HG02981 (cell line): ENCODE results near the gene NKX1-2.

Experiments used
- ATAC-seq: cut with Tn5 transposase; IDR thresholded peaks from one replicate; pipeline ENCODE4 v1.9.1; 2021; ENCODE audit warnings: mild to moderate bottlenecking, moderate library complexity; ENCODE audit not compliant: unreplicated experiment

The NKX1-2 gene

DNA sequence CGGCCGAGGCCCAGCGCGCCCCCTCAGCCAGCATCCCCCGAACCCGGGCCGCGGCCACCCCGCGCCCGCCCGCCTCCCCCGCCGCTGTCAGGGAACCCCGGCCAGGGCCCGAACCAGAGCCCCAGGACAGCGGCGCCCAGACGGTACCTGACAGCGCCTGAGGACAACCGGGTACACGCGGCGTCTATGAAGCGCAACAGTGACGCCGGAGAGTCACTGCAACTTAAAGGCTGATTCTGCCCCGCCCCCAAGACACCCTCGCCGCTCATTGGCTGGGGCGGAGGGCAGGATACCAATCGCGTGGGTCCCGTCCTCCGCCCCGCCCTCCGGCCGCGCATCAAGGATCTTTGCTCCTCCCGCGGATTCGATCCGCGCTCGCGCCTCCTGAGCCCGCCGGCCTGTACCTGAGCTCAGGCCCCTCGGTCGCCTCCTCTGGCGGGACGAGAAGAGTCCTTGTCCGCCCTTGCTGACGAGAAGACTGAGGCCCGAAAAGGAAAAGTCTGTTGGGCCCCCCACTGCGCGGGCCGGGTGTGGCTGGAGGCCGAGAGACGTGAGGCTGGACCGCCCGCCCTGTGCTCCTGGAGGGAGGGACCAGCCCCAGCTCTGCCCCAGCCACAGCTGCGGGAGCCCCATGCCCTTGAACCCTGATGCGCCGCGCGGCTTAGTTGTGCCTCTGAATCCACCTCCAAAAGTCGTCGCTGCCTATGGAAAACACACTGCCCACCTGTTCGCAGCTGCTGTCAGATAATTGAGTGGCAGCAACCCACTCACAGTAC lies 30.9 kb downstream of the NKX1-2 start, which contains the start of gene OAT:
Gene OAT, minus strand, starts transcription at position 198 of the 776 bp plus-strand sequence. CDS start 6,752 bp downstream, outside the sequence.
- peak; percentile 94 for ATAC-seq

DNA sequence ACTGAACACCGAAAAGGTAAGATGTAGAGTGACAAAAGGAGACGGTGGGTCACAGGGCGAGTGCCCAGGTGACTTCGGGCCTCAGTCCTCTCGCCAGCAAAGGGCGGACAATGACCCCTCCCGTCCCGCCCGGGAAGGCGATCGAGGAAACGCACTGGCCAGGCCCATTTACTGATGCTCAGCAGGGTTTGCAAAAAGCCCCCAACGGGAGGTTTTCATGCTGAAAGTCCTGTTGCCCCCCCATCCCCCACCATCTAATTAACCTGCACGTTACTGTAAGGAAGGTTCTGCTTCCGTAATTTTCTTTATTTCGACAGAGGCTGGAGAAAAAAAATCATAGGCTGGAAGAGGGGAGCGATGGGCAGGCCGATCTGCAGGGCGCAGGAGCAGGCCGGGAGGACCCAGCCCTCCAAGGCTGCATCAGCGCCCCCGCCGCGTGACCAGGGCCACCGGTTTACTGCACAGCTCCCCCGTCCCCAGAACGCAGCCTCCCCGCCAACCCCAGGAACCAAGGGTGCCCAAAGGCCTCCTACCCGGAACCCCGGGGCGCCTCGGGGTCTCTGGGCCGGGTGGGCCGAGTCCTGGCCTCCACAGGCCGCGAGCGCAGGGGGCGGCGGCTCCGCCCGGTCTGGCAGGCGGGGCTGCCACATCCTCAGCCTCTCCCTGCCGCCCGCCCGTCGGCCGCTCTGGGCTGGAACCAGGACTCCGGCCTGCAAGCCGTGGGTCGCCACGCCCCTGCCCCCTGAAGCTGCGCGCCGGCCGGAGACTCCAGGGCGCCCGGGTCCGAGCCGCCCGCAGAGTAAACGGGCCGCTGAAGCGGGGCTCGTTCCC lies 31.7 kb downstream of the NKX1-2 start:
- ATAC-seq: peak; percentile 31

DNA sequence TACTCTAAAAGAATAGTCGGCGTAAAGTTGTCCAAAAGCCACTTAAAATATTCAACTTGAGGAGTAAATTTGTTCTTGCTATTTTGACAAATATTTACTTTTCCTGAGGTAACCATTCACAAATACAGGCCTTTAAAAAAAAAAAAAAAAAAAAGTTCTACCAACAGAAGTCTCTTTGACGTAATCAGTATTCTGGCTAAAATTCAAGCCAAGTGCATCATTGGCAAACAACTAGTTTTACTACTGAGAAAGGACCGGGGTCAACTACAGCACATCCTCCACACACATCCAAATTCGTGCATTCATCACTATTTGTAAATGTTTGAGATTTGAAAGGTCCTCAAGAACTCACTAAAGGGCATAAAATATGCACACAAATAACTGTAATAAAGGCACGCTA lies 33.1 kb downstream of the NKX1-2 start:
- no peak for ATAC-seq

DNA sequence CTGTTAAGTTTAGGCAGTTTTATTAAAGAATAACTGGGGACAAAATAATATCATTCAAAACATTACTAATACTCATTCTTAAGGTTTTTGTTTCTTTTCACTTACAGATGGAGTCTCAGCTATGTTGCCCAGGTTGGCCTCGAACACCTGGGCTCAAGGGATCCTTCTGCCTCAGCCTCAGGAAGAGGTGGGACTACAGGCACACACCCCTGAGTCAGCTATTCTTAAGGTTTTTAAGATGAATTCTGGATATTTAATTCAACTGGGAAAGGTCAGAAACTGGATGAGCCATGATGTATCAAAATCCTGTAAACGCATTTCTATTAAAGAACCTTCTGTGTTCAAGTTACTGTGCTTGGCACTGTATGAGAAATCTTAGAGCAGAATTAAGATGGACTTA lies 34.6 kb downstream of the NKX1-2 start:
- ATAC-seq: no peak

DNA sequence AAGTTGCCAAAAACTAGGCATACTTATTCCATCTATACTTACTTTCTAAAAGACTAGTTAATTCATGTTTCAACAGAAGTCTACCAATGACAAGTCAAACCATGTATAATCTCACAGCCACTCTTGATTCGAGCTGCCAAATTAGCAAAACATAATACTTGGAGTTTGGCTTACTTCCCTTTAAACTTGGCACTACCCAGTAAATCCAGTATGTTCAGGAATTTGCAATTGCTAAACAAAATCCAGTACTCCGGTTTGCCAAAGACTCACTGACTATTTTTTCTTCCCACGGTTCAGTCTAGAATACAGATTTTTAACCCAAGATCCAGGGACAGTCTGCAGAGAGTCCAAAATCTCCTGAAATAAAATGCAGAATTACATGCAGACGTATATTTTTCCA lies 35.8 kb downstream of the NKX1-2 start:
- no peak for ATAC-seq

DNA sequence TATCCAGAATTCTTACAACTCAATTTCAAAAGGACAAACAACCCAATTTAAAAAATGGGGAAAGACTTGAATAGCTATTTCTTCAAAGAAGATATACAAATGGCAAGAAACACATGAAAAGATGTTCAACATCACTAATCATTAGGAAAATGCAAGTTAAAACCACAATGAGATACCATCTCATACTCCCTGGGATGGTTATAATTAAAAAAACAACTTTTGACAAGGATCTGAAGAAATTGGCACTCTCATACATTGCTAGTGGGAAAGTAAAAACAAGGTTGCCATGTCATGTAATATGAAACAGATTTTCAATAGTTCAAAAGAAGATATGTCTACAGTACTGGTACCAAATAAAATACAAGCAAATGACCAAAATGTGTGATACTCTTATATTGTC lies 40.1 kb downstream of the NKX1-2 start:
- ATAC-seq: no peak

DNA sequence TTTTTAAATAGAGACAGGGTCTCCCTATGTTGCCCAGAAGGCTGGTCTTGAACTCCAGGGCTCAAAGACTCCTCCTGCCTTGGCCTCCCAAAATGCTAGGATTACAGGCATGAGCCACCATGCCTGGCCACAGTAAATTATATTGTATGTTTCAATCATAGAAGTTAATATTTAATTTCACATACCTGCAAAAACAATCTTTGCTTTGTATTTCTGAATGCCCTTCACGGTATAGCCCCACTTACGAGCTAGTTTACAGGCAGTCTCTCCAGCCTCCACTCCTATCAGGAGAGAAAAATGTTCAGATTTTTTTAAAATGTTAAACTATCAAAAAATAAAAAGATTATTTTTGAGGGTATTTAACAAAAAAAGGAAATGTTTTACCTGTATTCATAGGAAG lies 41.5 kb downstream of the NKX1-2 start:
- no peak for ATAC-seq

DNA sequence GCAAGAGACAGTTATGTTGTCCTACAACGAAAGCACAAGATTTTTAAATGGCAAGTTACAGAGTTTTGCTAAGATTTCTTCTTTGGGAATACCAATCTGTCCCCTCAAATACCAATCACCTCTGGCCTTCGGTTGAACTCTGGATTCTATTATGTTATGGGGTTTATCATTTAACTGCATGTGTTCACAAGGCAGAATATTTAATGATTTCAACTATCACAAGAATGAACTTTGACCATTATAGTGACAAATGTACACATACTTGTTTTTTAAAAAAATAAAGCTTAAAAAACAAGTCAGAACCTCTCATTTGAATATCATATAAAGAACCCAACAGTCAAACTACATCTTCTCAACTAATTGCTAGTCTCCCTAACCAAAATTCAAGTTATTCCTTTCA lies 42.4 kb downstream of the NKX1-2 start:
- no peak for ATAC-seq

DNA sequence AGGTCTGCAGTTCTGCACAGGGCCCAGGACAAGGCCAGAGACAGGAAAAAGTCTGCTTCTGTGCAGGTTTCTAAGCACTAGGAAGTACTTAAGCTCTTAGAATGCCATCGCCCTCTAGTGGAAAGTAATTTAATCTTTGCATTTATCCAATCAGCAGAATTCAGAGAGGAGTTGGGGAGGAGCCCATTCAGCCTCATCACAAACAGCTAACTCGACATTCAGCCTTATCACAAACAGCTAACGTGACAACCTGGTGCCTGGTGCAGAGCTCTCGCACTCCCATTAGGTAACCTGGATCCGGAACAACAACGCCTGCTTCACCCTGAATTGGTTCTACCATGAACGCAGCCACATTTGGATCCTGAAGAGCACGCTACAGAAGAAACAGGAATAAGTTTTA lies 46.3 kb downstream of the NKX1-2 start:
- ATAC-seq: peak; percentile 98

DNA sequence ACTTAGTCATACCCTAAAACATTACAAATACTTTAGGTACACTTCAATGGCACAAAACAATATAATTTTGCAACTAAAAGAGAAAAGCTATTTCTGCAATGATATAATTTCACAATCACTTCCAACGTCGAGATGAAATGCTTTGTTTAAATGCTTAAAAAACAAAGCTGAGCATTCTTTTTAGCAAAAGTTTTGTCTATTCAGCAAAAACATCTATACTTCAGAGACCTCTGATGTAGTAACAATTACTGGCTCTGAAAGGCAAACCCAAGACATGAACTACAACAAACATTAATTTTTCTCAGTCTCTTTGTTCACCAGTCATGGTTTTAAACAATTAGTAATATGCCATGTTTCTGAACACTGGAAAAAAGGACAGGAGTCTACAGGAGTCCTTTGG lies 47.6 kb downstream of the NKX1-2 start:
- no peak for ATAC-seq

DNA sequence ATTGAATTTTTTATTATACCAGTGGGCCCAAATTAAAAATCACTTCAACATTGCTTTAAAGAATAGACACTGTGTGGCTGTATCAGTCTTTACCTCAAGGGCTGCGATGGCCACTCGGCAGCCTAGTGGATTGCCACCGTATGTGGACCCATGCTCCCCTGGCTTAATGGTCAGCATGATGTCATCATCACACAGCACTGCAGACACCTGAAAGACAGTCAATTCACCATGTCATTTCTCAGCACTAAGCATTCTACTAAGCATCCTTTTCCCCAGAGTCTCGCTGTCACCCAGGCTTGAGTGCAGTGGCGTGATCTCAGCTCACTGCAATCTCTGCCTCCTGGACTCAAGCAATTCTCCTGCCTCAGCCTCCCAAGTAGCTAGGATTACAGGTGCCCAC lies 48.2 kb downstream of the NKX1-2 start:
- ATAC-seq: no peak
